Measurements from ENCODE around the gene FNIP1. TPM values are rescaled to one million over a fixed set of nuclear protein-coding genes. Genes with fewer than 3 reads are reported as not detected.

FNIP1 gene
- total and polyA plus RNA-seq, 2 of the 8 experiments (the other 6 are each of a cell fraction or from before 2014, with no cell fraction given): 3.5 to 17.3 TPM

- no peak for DNase-seq (ENCODE audit: low read depth in 1 of 2, low spot score in 2 of 2)
- CTCF ChIA-PET (ENCODE audit: partially characterized antibody): no interaction called here
- FAIRE-seq: no peak
Observed at GRCh38 chr5:131716650-131717049, 80.2 kb downstream of the FNIP1 start.

More at GRCh38 chr5:131716650-131717049, 80.2 kb downstream of the FNIP1 start:
- Histone ChIP-seq H3K4me1 (replicated peaks in 1 of 4; ENCODE audit: control insufficient read depth in 3 of 4, insufficient read depth in 4 of 4, low read length in 3 of 4) (no peaks in the 10 kb centered on the region), H3K9me3 (ENCODE audit: insufficient read depth in 2 of 2, low read depth in 1 of 2, low read length in 1 of 2) (no peaks in the 10 kb centered on the region), H3K23ac (ENCODE audit: insufficient read length) (no peak overlapping the region), H4K8ac (ENCODE audit: extremely low read depth, insufficient read depth, low read length) (no peak overlapping the region), H3K14ac (ENCODE audit: insufficient read length) (no peak overlapping the region), H4K20me1 (replicated peaks in 1 of 2; ENCODE audit: control insufficient read depth in 1 of 2, insufficient read depth in 2 of 2, low read length in 2 of 2) (no peaks in the 10 kb centered on the region), H3K79me2 (ENCODE audit: control insufficient read depth in 1 of 2, insufficient read depth in 2 of 2, low read length in 2 of 2) (no peaks in the 10 kb centered on the region), H2BK15ac (ENCODE audit: low read length) (no peak overlapping the region), H3K4me3 (ENCODE audit: extremely low read depth in 1 of 4, insufficient read depth in 2 of 4, low read depth in 3 of 4, low read length in 4 of 4) (no peak overlapping the region), H3K27ac (ENCODE audit: low read depth, low read length) (no peak overlapping the region), H3K4me2 (ENCODE audit: insufficient read depth in 1 of 2, low read depth in 2 of 2, low read length in 2 of 2) (no peak overlapping the region), H2BK20ac (ENCODE audit: low read length) (no peak overlapping the region), H3K18ac (ENCODE audit: extremely low read depth, low read length) (no peak overlapping the region), H2BK120ac (replicated peaks; ENCODE audit: low read depth, low read length) (no peak overlapping the region), H4K5ac (ENCODE audit: insufficient read length, low read depth, low read length) (no peak overlapping the region), H2BK5ac (ENCODE audit: low read depth, low read length) (no peak overlapping the region), H3K4ac (replicated peaks; ENCODE audit: insufficient read length, low read depth, low read length) (no peak overlapping the region), H2BK12ac (ENCODE audit: low read depth, low read length) (no peak overlapping the region), H3K56ac (replicated peaks; ENCODE audit: insufficient read length, low read depth, low read length) (no peak overlapping the region), H2AK5ac (ENCODE audit: low read depth, low read length) (no peak overlapping the region), H2AFZ (ENCODE audit: low read length) (no peak overlapping the region), H4K91ac (replicated peaks; ENCODE audit: insufficient read length, low read length) (no peak overlapping the region), H3K36me3 (ENCODE audit: control insufficient read depth in 2 of 4, insufficient read depth in 4 of 4, low read length in 3 of 4) (peaks cover 0 to 3% (median 0%) of the 10 kb centered on the region in 4 experiments; a peak in 2 of 8 replicates), H3K23me2 (ENCODE audit: low read depth, low read length) (no peaks in the 10 kb centered on the region; the same call in 1 of the 2 replicates), H3K27me3 (replicated peaks in 1 of 4; ENCODE audit: control insufficient read depth in 3 of 4, extremely low read depth in 1 of 4, insufficient read depth in 3 of 4, low read length in 3 of 4) (no peaks in the 10 kb centered on the region), H3K79me1 (ENCODE audit: low read depth, low read length) (no peaks in the 10 kb centered on the region), H3K9ac (replicated peaks in 1 of 4; ENCODE audit: extremely low read depth in 1 of 4, low read depth in 3 of 4, low read length in 3 of 4) (no peak overlapping the region)
- no peak for TF ChIP-seq EP300 (IDR thresholded peaks at IDR 0.05; ENCODE audit: borderline replicate concordance in 1 of 2, low read depth in 2 of 2, low read length in 2 of 2)
- no peak for TF ChIP-seq EZH2 (IDR thresholded peaks at IDR 0.05; ENCODE audit: low read depth, low read length, severe bottlenecking)
- no peak for TF ChIP-seq RFX5 (IDR thresholded peaks at IDR 0.05; ENCODE audit: borderline replicate concordance, low read depth, low read length)
- TF ChIP-seq KDM4A (IDR thresholded peaks at IDR 0.05; ENCODE audit: low read depth, low read length, severe bottlenecking): no peak
- no peak for TF ChIP-seq USF2 (IDR thresholded peaks at IDR 0.05; ENCODE audit: low read length)
- no peak for TF ChIP-seq BACH1 (IDR thresholded peaks at IDR 0.05; ENCODE audit: low read length)
- TF ChIP-seq ATF2 (IDR thresholded peaks at IDR 0.05; ENCODE audit: low read length): no peak
- POLR2A ChIA-PET (ENCODE audit: partially characterized antibody): no interaction called here
